Astrocyte (in vitro differentiated cells and primary cell): ENCODE results near the gene DAGLA.

Experiments
- EZH2 ChIP-seq: IDR thresholded peaks from 2 replicates; pipeline ENCODE4 v1.6.1; 2012; ENCODE audit warnings: mild to moderate bottlenecking, low read length, inconsistent platforms; ENCODE audit not compliant: insufficient read depth
- TF ChIP-seq, protein P1 (sequence below): IDR thresholded peaks from 2 replicates; pipeline ENCODE4 v1.5.1; 2011; ENCODE audit warnings: low read depth, mild to moderate bottlenecking, inconsistent platforms, low read length, moderate library complexity; ENCODE audit not compliant: insufficient read depth

DNA sequence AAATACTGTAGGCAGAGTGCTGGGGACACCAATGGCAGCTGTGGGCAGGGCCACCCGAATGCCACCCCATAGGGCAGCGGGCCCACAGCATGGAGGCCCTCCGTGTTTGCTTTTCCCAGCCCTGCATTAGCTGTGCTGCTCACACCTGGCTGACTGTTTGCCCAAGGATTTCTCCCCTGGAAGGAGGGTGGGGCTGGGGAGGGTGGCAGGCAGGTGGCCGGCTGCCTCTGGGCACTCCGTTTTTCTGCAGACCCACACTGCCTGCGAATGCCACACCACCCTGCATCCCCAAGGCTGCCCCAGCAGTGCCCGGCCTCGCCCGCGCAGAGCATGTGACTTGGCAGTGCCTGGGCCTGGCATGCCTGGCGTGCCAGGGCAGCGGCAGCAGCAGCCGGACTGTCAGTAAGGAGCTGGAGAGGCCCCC, 19.6 kb downstream of the DAGLA start:
- TF ChIP-seq, protein P1, sequence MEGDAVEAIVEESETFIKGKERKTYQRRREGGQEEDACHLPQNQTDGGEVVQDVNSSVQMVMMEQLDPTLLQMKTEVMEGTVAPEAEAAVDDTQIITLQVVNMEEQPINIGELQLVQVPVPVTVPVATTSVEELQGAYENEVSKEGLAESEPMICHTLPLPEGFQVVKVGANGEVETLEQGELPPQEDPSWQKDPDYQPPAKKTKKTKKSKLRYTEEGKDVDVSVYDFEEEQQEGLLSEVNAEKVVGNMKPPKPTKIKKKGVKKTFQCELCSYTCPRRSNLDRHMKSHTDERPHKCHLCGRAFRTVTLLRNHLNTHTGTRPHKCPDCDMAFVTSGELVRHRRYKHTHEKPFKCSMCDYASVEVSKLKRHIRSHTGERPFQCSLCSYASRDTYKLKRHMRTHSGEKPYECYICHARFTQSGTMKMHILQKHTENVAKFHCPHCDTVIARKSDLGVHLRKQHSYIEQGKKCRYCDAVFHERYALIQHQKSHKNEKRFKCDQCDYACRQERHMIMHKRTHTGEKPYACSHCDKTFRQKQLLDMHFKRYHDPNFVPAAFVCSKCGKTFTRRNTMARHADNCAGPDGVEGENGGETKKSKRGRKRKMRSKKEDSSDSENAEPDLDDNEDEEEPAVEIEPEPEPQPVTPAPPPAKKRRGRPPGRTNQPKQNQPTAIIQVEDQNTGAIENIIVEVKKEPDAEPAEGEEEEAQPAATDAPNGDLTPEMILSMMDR = no peak
- no peak for TF ChIP-seq EZH2
